Astrocyte (in vitro differentiated cells and primary cell): ENCODE data around the gene ALK. TPM values are rescaled to one million over a fixed set of nuclear protein-coding genes. Genes with fewer than 3 reads are reported as not detected.

Experiments
- total RNA-seq: library from RNA; stranded (reverse); gene quantifications from 2 replicates; pipeline ENCODE4 v1.2.1, GENCODE V29; 2021

ALK gene
- total RNA-seq, 1 donor from 2014 or later = 0.16 TPM

Other genes starting within 250 kb of the ALK start
- gene YPEL5, start 225.4 kb upstream of the ALK start, total RNA-seq = 149 and 162 TPM in 2 replicates